A549 (cell line): ENCODE data around the gene CENPB. TPM values are rescaled to one million over a fixed set of nuclear protein-coding genes. Genes with fewer than 3 reads are reported as not detected.
A peak's percentile ranks its signal among the peaks of the same experiment; 100 is the strongest.

ENCODE experiments used
- ATAC-seq, 2 experiments: fragments of 200-7000 bp in 1 of 2; fragments of >200 bp in 1 of 2; cut with Nextera tagmentation in 1 of 2; cut with Tn5 transposase in 1 of 2; 3 replicates each; pipeline versions ENCODE4 v1.8.0 to v1.9.1; 2018 to 2020; ENCODE audit warnings: mild to moderate bottlenecking in 1 of 2, moderate library complexity in 1 of 2
- CTCF ChIA-PET: fragments of 300-600 bp; sonication (Branson Sonifier 250); formaldehyde crosslinking; extraction: SDS; loops from one replicate; lab custom pipeline; 2021; ENCODE audit warnings: antibody characterized with exemption, inconsistent platforms; lab: Yijun Ruan, JAX
- POLR2A ChIA-PET: fragments of 350-600 bp; formaldehyde crosslinking; extraction: SDS; loops from one replicate; lab custom pipeline; 2021; ENCODE audit warnings: antibody characterized with exemption, inconsistent platforms; lab: Yijun Ruan, JAX
- DNase-seq, 2 experiments: peaks; one replicate each; pipeline versions ENCODE4 v3.0.0 to v3.0.0-alpha.2; 2011 to 2016; ENCODE audit warnings: low read depth in 1 of 2, low spot score in 1 of 2
- FAIRE-seq: peaks from 2 replicates; lab custom pipeline; 2011; peaks lifted over from hg19 to GRCh38; lab: Jason Lieb, UNC
- H3K27ac ChIP-seq, 2 experiments: fragments of >200 bp; sonication (Bioruptor Twin); formaldehyde crosslinking; 3 replicates each; pipeline ENCODE4 v1.5.1; 2016 to 2017
- H3K4me1 ChIP-seq: fragments of >200 bp; sonication (Bioruptor Twin); formaldehyde crosslinking; 3 replicates; pipeline ENCODE4 v1.6.1; 2016
- H3K4me2 ChIP-seq: fragments of >200 bp; sonication (Bioruptor Twin); formaldehyde crosslinking; 3 replicates; pipeline ENCODE4 v1.6.1; 2016
- H3K4me3 ChIP-seq: fragments of >200 bp; sonication (Bioruptor Twin); formaldehyde crosslinking; 3 replicates; pipeline ENCODE4 v1.5.1; 2016
- H3K9me3 ChIP-seq: fragments of >200 bp; sonication (Bioruptor Twin); formaldehyde crosslinking; 3 replicates; pipeline ENCODE4 v1.6.1; 2016
- BCL3 ChIP-seq: fragments of >200 bp; sonication (Bioruptor Twin); formaldehyde crosslinking; IDR thresholded peaks from 3 replicates; pipeline ENCODE4 v1.6.1; 2016
- CBX2 ChIP-seq: fragments of 200-600 bp; sonication (generic); IDR thresholded peaks from 2 replicates; pipeline ENCODE4 v1.6.1; 2016; ENCODE audit warnings: low read depth, mild to moderate bottlenecking, borderline replicate concordance
- CBX8 ChIP-seq: fragments of 200-600 bp; sonication (generic); IDR thresholded peaks from 2 replicates; pipeline ENCODE4 v1.6.1; 2016
- CHD2 ChIP-seq: fragments of 150-350 bp; IDR thresholded peaks from 2 replicates; pipeline ENCODE4 v1.6.1; 2014; ENCODE audit warnings: low read length; ENCODE audit not compliant: partially characterized antibody
- CHD4 ChIP-seq: fragments of 200-600 bp; sonication (generic); IDR thresholded peaks from 2 replicates; pipeline ENCODE4 v1.6.1; 2016; ENCODE audit warnings: antibody characterized with exemption, mild to moderate bottlenecking, borderline replicate concordance
- CTCF ChIP-seq: fragments of >200 bp; sonication (Bioruptor Twin); formaldehyde crosslinking; IDR thresholded peaks from 3 replicates; pipeline ENCODE4 v1.5.1; 2016
- EHF ChIP-seq: fragments of 250-450 bp; sonication (Bioruptor Pico); IDR thresholded peaks from 2 replicates; pipeline ENCODE4 v1.5.0; 2020; ENCODE audit warnings: mild to moderate bottlenecking
- EHMT2 ChIP-seq: fragments of 200-600 bp; sonication (generic); IDR thresholded peaks from 2 replicates; pipeline ENCODE4 v1.6.1; 2016; ENCODE audit warnings: antibody characterized with exemption, low read depth, mild to moderate bottlenecking, moderate library complexity
- ELK1 ChIP-seq: fragments of 150-350 bp; IDR thresholded peaks from 2 replicates; pipeline ENCODE4 v1.6.1; 2014; ENCODE audit warnings: low read depth, mild to moderate bottlenecking, low read length
- EP300 ChIP-seq, 2 experiments: fragments of >200 bp; sonication (Bioruptor Twin); formaldehyde crosslinking; IDR thresholded peaks; 2 replicates in 1 of 2; 3 replicates in 1 of 2; pipeline ENCODE4 v1.6.1; 2016 to 2017
- ESRRA ChIP-seq: fragments of 150-350 bp; IDR thresholded peaks from 2 replicates; pipeline ENCODE4 v1.6.1; 2014; ENCODE audit warnings: mild to moderate bottlenecking, low read length, borderline replicate concordance
- FOSB ChIP-seq: fragments of 250-450 bp; sonication (Bioruptor Pico); IDR thresholded peaks from 2 replicates; pipeline ENCODE4 v1.5.0; 2020; ENCODE audit warnings: mild to moderate bottlenecking, moderate library complexity
- GATA3 ChIP-seq: IDR thresholded peaks from 2 replicates; pipeline ENCODE4 v1.6.1; 2012; ENCODE audit warnings: borderline replicate concordance
- HDAC2 ChIP-seq: fragments of 200-600 bp; sonication (generic); IDR thresholded peaks from 2 replicates; pipeline ENCODE4 v1.6.1; 2016
- JUN ChIP-seq, 2 experiments: fragments of >200 bp; sonication (Bioruptor Twin); formaldehyde crosslinking; IDR thresholded peaks; 2 replicates in 1 of 2; 3 replicates in 1 of 2; pipeline ENCODE4 v1.6.1; 2016 to 2017
- NPAS2 ChIP-seq: fragments of 250-450 bp; sonication (Bioruptor Pico); IDR thresholded peaks from 2 replicates; pipeline ENCODE4 v1.8.0; 2022; ENCODE audit warnings: mild to moderate bottlenecking, moderate library complexity, borderline replicate concordance
- NR3C1 ChIP-seq: fragments of >200 bp; sonication (Bioruptor Twin); formaldehyde crosslinking; IDR thresholded peaks from 3 replicates; pipeline ENCODE4 v1.6.1; 2017
- PBX3 ChIP-seq: IDR thresholded peaks from 2 replicates; pipeline ENCODE4 v1.6.1; 2012
- RCOR1 ChIP-seq: fragments of 150-350 bp; IDR thresholded peaks from 2 replicates; pipeline ENCODE4 v1.6.1; 2014; ENCODE audit warnings: antibody characterized with exemption, low read length, low read depth
- REST ChIP-seq: fragments of 200-600 bp; sonication (generic); IDR thresholded peaks from 2 replicates; pipeline ENCODE4 v1.6.1; 2016; ENCODE audit warnings: antibody characterized with exemption, mild to moderate bottlenecking, moderate library complexity
- RFX5 ChIP-seq: fragments of 450-650 bp; IDR thresholded peaks from 2 replicates; pipeline ENCODE4 v1.7.1; 2014; ENCODE audit warnings: antibody characterized with exemption, mild to moderate bottlenecking, moderate library complexity
- RNF2 ChIP-seq: fragments of 200-600 bp; sonication (generic); IDR thresholded peaks from 2 replicates; pipeline ENCODE4 v1.6.1; 2016; ENCODE audit warnings: low read depth, mild to moderate bottlenecking, antibody characterized with exemption, moderate library complexity, borderline replicate concordance
- SREBF2 ChIP-seq: fragments of 450-650 bp; IDR thresholded peaks from 2 replicates; pipeline ENCODE4 v1.6.1; 2014; ENCODE audit warnings: mild to moderate bottlenecking, moderate library complexity
- ZNF302 ChIP-seq: fragments of 250-450 bp; sonication (Bioruptor Pico); IDR thresholded peaks from 2 replicates; pipeline ENCODE4 v1.9.0; 2021; ENCODE audit warnings: inconsistent platforms, mild to moderate bottlenecking, moderate library complexity
- WGBS: methylation state at CpG from one replicate; pipeline ENCODE4 v1.1.6; 2017; ENCODE audit errors: missing lambda C conversion rate; 5-methylcytosine and 5-hydroxymethylcytosine counted together
- polyA plus RNA-seq, 4 experiments: library from polyadenylated mRNA; depleted of rRNA in 3 of 4; stranded (reverse); fragments of >200 nt; fragmentation: RNase III in 1 of 4; extraction: RNeasy Plus Mini Kit Qiagen cat#74134 plus additional on column Dnase treatment in 1 of 4; gene quantifications; 2 replicates in 3 of 4; 3 replicates in 1 of 4; pipeline ENCODE4 v1.2.3, GENCODE V29; 2011 to 2017

Gene CENPB
- polyA plus RNA-seq, 2 of the 4 experiments (the other 2 are of a cell fraction), result 42.6 to 106 TPM

- TF ChIP-seq ESRRA (no peak), EP300 (IDR thresholded peaks at IDR 0.05) (no peak), JUN (IDR thresholded peaks at IDR 0.05) (0 out of 5 replicates have a peak, but pooled peaks of 1 of the 2 experiments have one; percentile 5), SREBF2 (no peak), CBX8 (no peak), NPAS2 (CRISPR knock-in tag) (no peak)
- 90% methylated on average over 6 of the region's 6 CpGs for WGBS
- FAIRE-seq, result no peak
Observed at GRCh38 chr20:3782597-3782996, 3.9 kb downstream of the CENPB start.

GRCh38 chr20:3781153-3781910 lies 5.2 kb downstream of the CENPB start, which contains the start of gene SPEF1:
TSS of gene SPEF1 (minus strand) at chr20:3781448. CDS start at chr20:3781287, 161 bp downstream.
- CTCF ChIA-PET, result interaction anchor here (0.6 to 56.5 kb wide), 22 partner anchors 14 to 291 kb away, joined by 3 to 1634 read pairs (median 4); partner anchors contain the start of genes ADAM33, ADISSP, CDC25B and HSPA12B
- WGBS, result 12% methylated on average over 28 of the region's 28 CpGs
- POLR2A ChIA-PET, result interaction anchor here (0.7 to 2.1 kb wide), 10 partner anchors 13 to 218 kb away, joined by 3 to 26 read pairs (median 4); partner anchors contain the start of genes ADISSP, AP5S1 and CDC25B
- TF ChIP-seq EHMT2 (no peak), ELK1 (no peak), NR3C1 (no peak), CTCF (peak; percentile 86), CHD4 (no peak), EHF (CRISPR knock-in tag) (peak; percentile 63; the same call in 1 of the 2 replicates), REST (no peak), CHD2 (no peak), GATA3 (no peak), PBX3 (peak; percentile 85), FOSB (CRISPR knock-in tag) (peak; percentile 72), RNF2 (no peak), HDAC2 (no peak), NPAS2 (CRISPR knock-in tag) (no peak), CBX2 (no peak), RFX5 (no peak), BCL3 (no peak), ZNF302 (no peak), ESRRA (no peak), RCOR1 (no peak)

More at GRCh38 chr20:3782597-3782996, 3.9 kb downstream of the CENPB start:
- no peaks in the 10 kb centered on the region for H3K9me3 ChIP-seq
- no peak overlapping the region for H3K4me2 ChIP-seq
- H3K4me3 ChIP-seq, result no peak overlapping the region
- peaks cover 34% of the 10 kb centered on the region for H3K4me1 ChIP-seq
- no peak overlapping the region for H3K27ac ChIP-seq
- DNase-seq (no peak), ATAC-seq (no peak)
- CTCF ChIA-PET, result interaction anchor here (1.6 to 56.5 kb wide), 5 partner anchors 35 to 105 kb away, joined by 5 to 1634 read pairs (median 28); partner anchors contain the start of genes ADISSP and HSPA12B
- POLR2A ChIA-PET, result interaction anchor here (0.6 to 1.6 kb wide), 2 partner anchors 63 to 105 kb away, joined by 10 to 12 read pairs; no protein-coding TSS in a partner anchor

More at GRCh38 chr20:3781153-3781910, 5.2 kb downstream of the CENPB start, which contains the start of gene SPEF1:
- Histone ChIP-seq H3K4me3 (peak within 1 kb of the TSS; percentile 47), H3K27ac (peak within 1 kb of the TSS in 1 of 2 experiments; percentile 23; a peak in 1 of 6 replicates), H3K4me1 (peaks cover 28% of the 10 kb centered on the region), H3K4me2 (peak within 1 kb of the TSS; percentile 94), H3K9me3 (no peaks in the 10 kb centered on the region)
- DNase-seq, result peak; percentile 97 to 100
- peak; percentile 100 for FAIRE-seq
- ATAC-seq, result peak; percentile 67 to 83
